SK-N-SH (cell line): ENCODE measurements around the gene LDLRAP1. TPM values are rescaled to one million over a fixed set of nuclear protein-coding genes. Genes with fewer than 3 reads are reported as not detected.

Experiments
- CTCF ChIA-PET: fragments of 300-600, 350-600 bp; formaldehyde crosslinking; extraction: SDS; loops from one replicate; lab custom pipeline; 2021; lab: Yijun Ruan, JAX
- POLR2A ChIA-PET: fragments of 350-600 bp; sonication (Branson Sonifier 250); formaldehyde crosslinking; extraction: SDS; loops from one replicate; lab custom pipeline; 2020; ENCODE audit warnings: antibody characterized with exemption, inconsistent platforms; lab: Yijun Ruan, JAX
- DNase-seq: peaks from one replicate; pipeline ENCODE4 v3.0.0; 2012
- H2AFZ ChIP-seq: fragments of 200-600 bp; sonication (generic); 2 replicates; pipeline ENCODE4 v1.8.1; 2016; ENCODE audit warnings: antibody characterized with exemption, mild to moderate bottlenecking, low read depth
- H3F3A ChIP-seq: fragments of 200-600 bp; sonication (generic); replicated peaks from 2 replicates; pipeline ENCODE3; 2016; ENCODE audit warnings: antibody characterized with exemption, mild to moderate bottlenecking; ENCODE audit not compliant: insufficient read depth
- H3K27ac ChIP-seq, 2 experiments: fragments of 200-500 bp in 1 of 2; fragments of 200-600 bp in 1 of 2; sonication (Bioruptor generic) in 1 of 2; sonication (generic), shearing (Covaris generic) in 1 of 2; 2 replicates each; pipeline versions ENCODE4 v1.5.1 to v1.6.1; 2014 to 2016; ENCODE audit warnings: low read depth in 2 of 2, inconsistent platforms in 1 of 2, low read length in 1 of 2, mild to moderate bottlenecking in 1 of 2, mixed read lengths in 1 of 2
- H3K27me3 ChIP-seq: fragments of 200-600 bp; sonication (generic), shearing (Covaris generic); 2 replicates; pipeline ENCODE4 v1.6.1; 2016; ENCODE audit warnings: mixed run types; ENCODE audit not compliant: insufficient read depth
- H3K36me3 ChIP-seq, 2 experiments: fragments of 200-500 bp in 1 of 2; fragments of 200-600 bp in 1 of 2; sonication (Bioruptor generic) in 1 of 2; sonication (generic) in 1 of 2; replicated peaks in 1 of 2; 2 replicates each; pipeline versions ENCODE3 to v1.5.1; 2014 to 2016; ENCODE audit warnings: low read length in 1 of 2, mild to moderate bottlenecking in 1 of 2; ENCODE audit not compliant: insufficient read depth in 2 of 2, control insufficient read depth in 1 of 2
- H3K4me1 ChIP-seq, 2 experiments: fragments of 200-500 bp in 1 of 2; fragments of 200-600 bp in 1 of 2; sonication (Bioruptor generic) in 1 of 2; sonication (generic), shearing (Covaris generic) in 1 of 2; 2 replicates each; pipeline versions ENCODE4 v1.5.1 to v1.6.1; 2014 to 2016; ENCODE audit warnings: low read depth in 1 of 2, low read length in 1 of 2, mixed run types in 1 of 2; ENCODE audit not compliant: insufficient read depth in 2 of 2, control insufficient read depth in 1 of 2
- H3K4me2 ChIP-seq: fragments of 200-600 bp; sonication (generic), shearing (Covaris generic); 2 replicates; pipeline ENCODE4 v1.6.1; 2017; ENCODE audit warnings: mixed run types
- H3K4me3 ChIP-seq, 2 experiments: fragments of 200-500 bp in 1 of 2; fragments of 200-600 bp in 1 of 2; sonication (Bioruptor generic) in 1 of 2; sonication (generic), shearing (Covaris generic) in 1 of 2; 2 replicates each; pipeline versions ENCODE4 v1.5.1 to v1.8.1; 2014 to 2016; ENCODE audit warnings: low read depth in 2 of 2, inconsistent platforms in 1 of 2, low read length in 1 of 2, mild to moderate bottlenecking in 1 of 2, mixed read lengths in 1 of 2, moderate library complexity in 1 of 2
- H3K79me2 ChIP-seq: fragments of 200-600 bp; sonication (generic); 2 replicates; pipeline ENCODE4 v1.8.1; 2017; ENCODE audit warnings: mild to moderate bottlenecking; ENCODE audit not compliant: insufficient read depth
- H3K9ac ChIP-seq: fragments of 200-600 bp; sonication (generic); 2 replicates; pipeline ENCODE4 v1.6.1; 2017; ENCODE audit warnings: mixed run types
- H3K9me2 ChIP-seq: fragments of 200-600 bp; sonication (generic); 2 replicates; pipeline ENCODE4 v1.6.1; 2017; ENCODE audit warnings: mixed run types
- H3K9me3 ChIP-seq: fragments of 200-600 bp; sonication (generic); 2 replicates; pipeline ENCODE4 v1.6.1; 2017; ENCODE audit warnings: mixed run types, mild to moderate bottlenecking, moderate library complexity
- H4K20me1 ChIP-seq: fragments of 200-600 bp; sonication (generic); 2 replicates; pipeline ENCODE4 v1.6.1; 2017; ENCODE audit warnings: mild to moderate bottlenecking, mixed run types; ENCODE audit not compliant: insufficient read depth
- CHD2 ChIP-seq: fragments of 150-350 bp; IDR thresholded peaks from 2 replicates; pipeline ENCODE4 v1.6.1; 2018; ENCODE audit warnings: low read length; ENCODE audit not compliant: partially characterized antibody
- FOXJ3 ChIP-seq: sonication (generic); formaldehyde crosslinking; IDR thresholded peaks from 2 replicates; pipeline ENCODE4 v1.5.1; 2020; ENCODE audit warnings: mild to moderate bottlenecking, missing genetic modification reagents
- FOXM1 ChIP-seq: IDR thresholded peaks from 2 replicates; pipeline ENCODE4 v1.4.0; 2012; ENCODE audit warnings: low read depth, mild to moderate bottlenecking
- MEF2A ChIP-seq: IDR thresholded peaks from 2 replicates; pipeline ENCODE4 v1.4.0; 2012; ENCODE audit warnings: low read depth, borderline replicate concordance
- MXI1 ChIP-seq: IDR thresholded peaks from 2 replicates; pipeline ENCODE4 v1.6.1; 2012; ENCODE audit warnings: mild to moderate bottlenecking, low read depth, low read length, improper control_type of control experiment
- NRF1 ChIP-seq: IDR thresholded peaks from 2 replicates; pipeline ENCODE4 v1.6.1; 2012; ENCODE audit warnings: low read depth, mild to moderate bottlenecking, low read length
- RAD21 ChIP-seq: IDR thresholded peaks from 2 replicates; pipeline ENCODE4 v1.6.1; 2012; ENCODE audit warnings: mild to moderate bottlenecking, low read length
- REST ChIP-seq: IDR thresholded peaks from 2 replicates; pipeline ENCODE4 v1.6.1; 2012; ENCODE audit warnings: mild to moderate bottlenecking, low read depth, low read length, moderate library complexity
- SIN3A ChIP-seq: IDR thresholded peaks from 2 replicates; pipeline ENCODE4 v1.6.1; 2012; ENCODE audit warnings: low read depth, mild to moderate bottlenecking, low read length, moderate library complexity, borderline replicate concordance
- YY1 ChIP-seq: IDR thresholded peaks from 2 replicates; pipeline ENCODE4 v1.4.0; 2012; ENCODE audit warnings: low read depth, mild to moderate bottlenecking
- WGBS: methylation state at CpG from one replicate; pipeline ENCODE4 v1.1.6; 2017; ENCODE audit warnings: low lambda C conversion rate; 5-methylcytosine and 5-hydroxymethylcytosine counted together
- polyA plus RNA-seq, 3 experiments: library from polyadenylated mRNA; depleted of rRNA; stranded (reverse); fragments of >200 nt; gene quantifications; 2 replicates each; pipeline ENCODE4 v1.2.3, GENCODE V29; 2012

Gene LDLRAP1
- polyA plus RNA-seq, 1 of the 3 experiments (the other 2 are of a cell fraction): 19.1 TPM

DNA sequence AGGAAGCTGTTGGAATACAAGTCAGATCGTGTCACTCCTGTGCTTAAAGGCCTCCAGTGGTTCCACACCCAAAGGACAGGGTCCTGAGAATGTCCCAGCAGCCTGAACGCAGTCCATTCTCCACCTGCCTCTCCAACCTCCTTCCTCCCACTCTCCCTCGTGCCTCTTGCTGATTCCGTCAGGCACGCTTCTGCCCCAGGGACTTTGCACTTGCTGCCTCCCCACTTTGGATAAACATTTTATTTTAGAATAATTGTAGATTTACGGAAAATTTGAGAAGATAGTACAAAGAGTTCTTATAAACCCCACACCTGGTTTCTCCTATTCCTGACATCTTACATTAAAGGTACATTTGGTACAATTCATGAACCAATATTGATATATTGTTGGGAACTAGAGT is 28.4 kb upstream of the LDLRAP1 start:
- no peak overlapping the region for H2AFZ ChIP-seq
- POLR2A ChIA-PET: no interaction called here
- CTCF ChIA-PET: no interaction called here
- no peaks in the 10 kb centered on the region for H3K4me1 ChIP-seq
- H3F3A ChIP-seq: no peaks in the 10 kb centered on the region
- H3K27me3 ChIP-seq: no peaks in the 10 kb centered on the region
- H3K9me3 ChIP-seq: no peaks in the 10 kb centered on the region
- no peak overlapping the region for H3K9ac ChIP-seq
- H3K36me3 ChIP-seq: no peaks in the 10 kb centered on the region
- no peaks in the 10 kb centered on the region for H4K20me1 ChIP-seq
- no peak for DNase-seq
- WGBS: 64% methylated on average over 6 of the region's 6 CpGs
- H3K79me2 ChIP-seq: no peaks in the 10 kb centered on the region
- no peak overlapping the region for H3K4me3 ChIP-seq
- no peak for TF ChIP-seq FOXM1
- no peak for TF ChIP-seq RAD21
- TF ChIP-seq MEF2A: no peak
- TF ChIP-seq MXI1: no peak
- no peak for TF ChIP-seq FOXJ3 (CRISPR knock-in tag)
- no peak for TF ChIP-seq YY1
- no peak for TF ChIP-seq CHD2
- no peak for TF ChIP-seq NRF1
- H3K4me2 ChIP-seq: no peak overlapping the region
- no peaks in the 10 kb centered on the region for H3K9me2 ChIP-seq
- no peak overlapping the region for H3K27ac ChIP-seq

GRCh38 chr1:25516686-25517085 is 26.7 kb upstream of the LDLRAP1 start:
- Histone ChIP-seq H3K4me3 (no peak overlapping the region), H3K79me2 (no peaks in the 10 kb centered on the region), H3K9me2 (no peaks in the 10 kb centered on the region), H2AFZ (no peak overlapping the region), H3K27me3 (no peaks in the 10 kb centered on the region), H3K27ac (no peak overlapping the region), H4K20me1 (no peaks in the 10 kb centered on the region), H3F3A (no peaks in the 10 kb centered on the region), H3K36me3 (no peaks in the 10 kb centered on the region), H3K4me1 (no peaks in the 10 kb centered on the region), H3K9ac (no peak overlapping the region), H3K9me3 (no peaks in the 10 kb centered on the region), H3K4me2 (no peak overlapping the region)
- CTCF ChIA-PET: interaction anchor here (1.0 to 1.5 kb wide), 2 partner anchors 74 to 102 kb away, joined by 3 to 5 read pairs; no protein-coding TSS in a partner anchor
- POLR2A ChIA-PET: interaction anchor here (0.6 kb wide), 1 partner anchor 378 kb away, joined by 3 read pairs; no protein-coding TSS in a partner anchor
- DNase-seq: no peak
- 47% methylated on average over 3 of the region's 3 CpGs for WGBS
- TF ChIP-seq REST (no peak), SIN3A (no peak)
